ENCODE results near the gene P2RY2.

GRCh38 chr11:73188301-73188700 lies 29.8 kb upstream of the P2RY2 start:
- TF ChIP-seq CTCF (IDR thresholded peaks at IDR 0.05), result no peak
- no peak for TF ChIP-seq EZH2 (IDR thresholded peaks at IDR 0.05; ENCODE audit: borderline replicate concordance, insufficient read depth, low read depth, low read length, poor library complexity, severe bottlenecking)

All from B cell (primary cell).